Endometrial microvascular endothelial cells (primary cell): Measurements from ENCODE around the gene CRYAA. TPM values are rescaled to one million over a fixed set of nuclear protein-coding genes. Genes with fewer than 3 reads are reported as not detected.
"Not testable (repeated sequence)": the region's sequence is repeated elsewhere in the genome, so short reads cannot be mapped to it uniquely, and the experiment has no call there.

ENCODE experiments used
- in situ Hi-C: cut with HindIII; loops from 2 replicates; pipeline ENCODE4 v1.10.0; 2017; ENCODE audit warnings: low sequenced_read_pairs, low pct_unique_long_range_greater_than_20kb; ENCODE audit errors: inconsistent ontology term
- total RNA-seq: library from RNA; depleted of rRNA; stranded (reverse); fragments of >200 nt; gene quantifications from one replicate; pipeline ENCODE4 v1.2.3, GENCODE V29; 2015; ENCODE audit errors: inconsistent ontology term

Gene CRYAA
- not detected for total RNA-seq

GRCh38 chr21:43168708-43169107 lies at the start of gene CRYAA:
Gene CRYAA (plus strand): TSS chr21:43169008. CDS start chr21:43169100, 92 bp downstream.
- in situ Hi-C loops = not testable (repeated sequence)

GRCh38 chr21:43130094-43130493 lies 38.7 kb upstream of the CRYAA start:
- in situ Hi-C loops = not testable (repeated sequence)

GRCh38 chr21:43134520-43134919 lies 34.3 kb upstream of the CRYAA start:
- in situ Hi-C loops = not testable (repeated sequence)

- in situ Hi-C loops = not testable (repeated sequence)
Observed at GRCh38 chr21:43138944-43139343, 29.9 kb upstream of the CRYAA start.

- in situ Hi-C loops = not testable (repeated sequence)
Observed at GRCh38 chr21:43141407-43141806, 27.4 kb upstream of the CRYAA start.

GRCh38 chr21:43146637-43147036 lies 22.2 kb upstream of the CRYAA start:
- in situ Hi-C loops = not testable (repeated sequence)

- in situ Hi-C loops = not testable (repeated sequence)
Observed at GRCh38 chr21:43147999-43148398, 20.8 kb upstream of the CRYAA start.

- in situ Hi-C loops = not testable (repeated sequence)
Observed at GRCh38 chr21:43149344-43149743, 19.5 kb upstream of the CRYAA start.

- in situ Hi-C loops = not testable (repeated sequence)
Observed at GRCh38 chr21:43153601-43154000, 15.2 kb upstream of the CRYAA start.

GRCh38 chr21:43159279-43160175 lies 9.3 kb upstream of the CRYAA start:
- in situ Hi-C loops = not testable (repeated sequence)

- in situ Hi-C loops = not testable (repeated sequence)
Observed at GRCh38 chr21:43161826-43162707, 6.7 kb upstream of the CRYAA start.

GRCh38 chr21:43162708-43163205 lies 6.1 kb upstream of the CRYAA start:
- in situ Hi-C loops = not testable (repeated sequence)

GRCh38 chr21:43164823-43165222 lies 4.0 kb upstream of the CRYAA start:
- in situ Hi-C loops = not testable (repeated sequence)

GRCh38 chr21:43165734-43166133 lies 3.1 kb upstream of the CRYAA start:
- in situ Hi-C loops = not testable (repeated sequence)

GRCh38 chr21:43169230-43169886 lies 550 bp downstream of the CRYAA start:
- in situ Hi-C loops = not testable (repeated sequence)

- in situ Hi-C loops = not testable (repeated sequence)
Observed at GRCh38 chr21:43169891-43170290, 1.1 kb downstream of the CRYAA start.

GRCh38 chr21:43172812-43173211 lies 4.0 kb downstream of the CRYAA start:
- in situ Hi-C loops = not testable (repeated sequence)

- in situ Hi-C loops = not testable (repeated sequence)
Observed at GRCh38 chr21:43173438-43173837, 4.6 kb downstream of the CRYAA start.

- in situ Hi-C loops = not testable (repeated sequence)
Observed at GRCh38 chr21:43173930-43174329, 5.1 kb downstream of the CRYAA start.
